Vagina (tissue), 2 donors: ENCODE data around the gene MYBPH. TPM values are rescaled to one million over a fixed set of nuclear protein-coding genes. Genes with fewer than 3 reads are reported as not detected.

ENCODE experiments used
- DNase-seq, 2 donors: peaks; one replicate each; pipeline ENCODE4 v3.0.0-alpha.2; 2017; ENCODE audit errors: extremely low spot score in 2 of 2
- H3K27ac ChIP-seq: fragments of 200-600 bp; sonication (generic); one replicate; pipeline ENCODE4 v1.5.1; 2019
- H3K27me3 ChIP-seq: fragments of 200-600 bp; sonication (generic); one replicate; pipeline ENCODE4 v1.5.1; 2019
- H3K36me3 ChIP-seq, 2 donors: fragments of 200-600 bp; sonication (generic); one replicate each; pipeline ENCODE4 v1.5.1; 2017 to 2019
- H3K4me1 ChIP-seq: fragments of 200-600 bp; sonication (generic); one replicate; pipeline ENCODE4 v1.5.1; 2019
- H3K4me3 ChIP-seq, 2 donors: fragments of 200-600 bp; sonication (generic); 1 replicate in 1 of 2; 2 replicates in 1 of 2; pipeline ENCODE4 v1.5.1; 2016 to 2019
- H3K9me3 ChIP-seq: fragments of 200-600 bp; sonication (generic); one replicate; pipeline ENCODE4 v1.5.1; 2019
- CTCF ChIP-seq, 3 experiments: fragments of 450-650 bp in 2 of 3; fragments of 200-600 bp in 1 of 3; sonication (generic) in 1 of 3; IDR thresholded peaks; one replicate each; pipeline ENCODE4 v1.5.1; 2017 to 2019; ENCODE audit warnings: antibody characterized with exemption in 3 of 3, mild to moderate bottlenecking in 2 of 3, moderate library complexity in 2 of 3
- POLR2A ChIP-seq, 2 donors: fragments of 450-650 bp; IDR thresholded peaks; one replicate each; pipeline ENCODE4 v1.6.1; 2017; ENCODE audit warnings: antibody characterized with exemption in 2 of 2, mild to moderate bottlenecking in 2 of 2, moderate library complexity in 2 of 2
- POLR2AphosphoS5 ChIP-seq, 2 donors: sonication (generic); formaldehyde crosslinking; IDR thresholded peaks; one replicate each; pipeline ENCODE4 v1.9.0; 2017; ENCODE audit warnings: antibody characterized with exemption in 2 of 2, mild to moderate bottlenecking in 2 of 2, low read depth in 1 of 2; ENCODE audit not compliant: insufficient read depth in 1 of 2
- intact Hi-C: fragments of 100-400 bp; cut with DNase I; formaldehyde crosslinking; loops from one replicate; pipeline ENCODE4 v1.15.1; 2023
- total RNA-seq: library from RNA; depleted of rRNA; stranded (reverse); fragments of >200 nt; gene quantifications from one replicate; pipeline ENCODE4 v1.2.3, GENCODE V29; 2016

MYBPH gene
- total RNA-seq, 1 donor from 2014 or later = not detected

- H3K36me3 ChIP-seq = no peaks in the 10 kb centered on the region
- no peaks in the 10 kb centered on the region for H3K27me3 ChIP-seq
- TF ChIP-seq CTCF (IDR thresholded peaks at IDR 0.05) (no peak), POLR2AphosphoS5 (IDR thresholded peaks at IDR 0.05; ENCODE audit: insufficient read depth in 1 of 2, low read depth in 1 of 2) (no peak), POLR2A (IDR thresholded peaks at IDR 0.05) (no peak)
- H3K4me1 ChIP-seq = no peaks in the 10 kb centered on the region
- no peak overlapping the region for H3K27ac ChIP-seq
- no peaks in the 10 kb centered on the region for H3K9me3 ChIP-seq
- DNase-seq = no peak
- H3K4me3 ChIP-seq = no peak overlapping the region
- intact Hi-C loops = loop anchor here (5.0 kb wide), 2 partner anchors 93 to 173 kb away; no protein-coding TSS in a partner anchor
Measured at GRCh38 chr1:203214871-203215270, 39.2 kb upstream of the MYBPH start.

- no peak for DNase-seq
- TF ChIP-seq POLR2A (IDR thresholded peaks at IDR 0.05) = no peak
- no peak for TF ChIP-seq CTCF (IDR thresholded peaks at IDR 0.05)
- no peak for TF ChIP-seq POLR2AphosphoS5 (IDR thresholded peaks at IDR 0.05; ENCODE audit: insufficient read depth in 1 of 2, low read depth in 1 of 2)
Measured at GRCh38 chr1:203213126-203213525, 37.5 kb upstream of the MYBPH start.

GRCh38 chr1:203211812-203212211, 36.2 kb upstream of the MYBPH start:
- Histone ChIP-seq H3K27ac (no peak overlapping the region), H3K36me3 (no peaks in the 10 kb centered on the region), H3K27me3 (no peaks in the 10 kb centered on the region), H3K4me3 (no peak overlapping the region), H3K9me3 (no peaks in the 10 kb centered on the region), H3K4me1 (no peaks in the 10 kb centered on the region)
- intact Hi-C loops = loop anchor here (5.0 kb wide), 1 partner anchor 90 kb away; no protein-coding TSS in a partner anchor
- TF ChIP-seq CTCF (IDR thresholded peaks at IDR 0.05) (no peak), POLR2A (IDR thresholded peaks at IDR 0.05) (no peak), POLR2AphosphoS5 (IDR thresholded peaks at IDR 0.05; ENCODE audit: insufficient read depth in 1 of 2, low read depth in 1 of 2) (no peak)
- DNase-seq = no peak

More at GRCh38 chr1:203213126-203213525, 37.5 kb upstream of the MYBPH start:
- Histone ChIP-seq H3K4me1 (no peaks in the 10 kb centered on the region), H3K9me3 (no peaks in the 10 kb centered on the region), H3K27ac (no peak overlapping the region), H3K36me3 (no peaks in the 10 kb centered on the region), H3K4me3 (no peak overlapping the region), H3K27me3 (no peaks in the 10 kb centered on the region)
- intact Hi-C loops = loop anchor here (5.0 kb wide), 1 partner anchor 91 kb away; no protein-coding TSS in a partner anchor

GRCh38 chr1:203210988-203211387, 35.4 kb upstream of the MYBPH start:
- Histone ChIP-seq H3K4me3 (no peak overlapping the region), H3K36me3 (no peaks in the 10 kb centered on the region), H3K9me3 (no peaks in the 10 kb centered on the region), H3K27ac (no peak overlapping the region), H3K27me3 (no peaks in the 10 kb centered on the region), H3K4me1 (no peaks in the 10 kb centered on the region)
- no peak for DNase-seq
- TF ChIP-seq POLR2A (IDR thresholded peaks at IDR 0.05) = no peak
- no peak for TF ChIP-seq CTCF (IDR thresholded peaks at IDR 0.05)
- intact Hi-C loops = loop anchor here (5.0 kb wide), 1 partner anchor 89 kb away; no protein-coding TSS in a partner anchor

GRCh38 chr1:203210350-203210749, 34.7 kb upstream of the MYBPH start:
- H3K27me3 ChIP-seq = no peaks in the 10 kb centered on the region
- no peaks in the 10 kb centered on the region for H3K36me3 ChIP-seq
- H3K4me1 ChIP-seq = no peaks in the 10 kb centered on the region
- no peak overlapping the region for H3K27ac ChIP-seq
- no peak for DNase-seq
- H3K4me3 ChIP-seq = no peak overlapping the region
- intact Hi-C loops = loop anchor here (5.0 kb wide), 1 partner anchor 88 kb away; no protein-coding TSS in a partner anchor
- no peak for TF ChIP-seq CTCF (IDR thresholded peaks at IDR 0.05)
- TF ChIP-seq POLR2AphosphoS5 (IDR thresholded peaks at IDR 0.05; ENCODE audit: insufficient read depth in 1 of 2, low read depth in 1 of 2) = no peak
- TF ChIP-seq POLR2A (IDR thresholded peaks at IDR 0.05) = no peak
- no peaks in the 10 kb centered on the region for H3K9me3 ChIP-seq
